GM23338 (cell line): ENCODE data around the gene ZNF627. TPM values are rescaled to one million over a fixed set of nuclear protein-coding genes. Genes with fewer than 3 reads are reported as not detected.

Experiments used
- ATAC-seq: fragments of 200-7000 bp; cut with Tn5 transposase; 3 replicates; pipeline ENCODE4 v1.9.1; 2020
- DNase-seq: peaks from one replicate; pipeline ENCODE4 v3.0.0-alpha.2; 2015; ENCODE audit warnings: low spot score
- H2AFZ ChIP-seq: fragments of 200-600 bp; sonication (generic); 2 replicates; pipeline ENCODE4 v1.8.0; 2016; ENCODE audit warnings: antibody characterized with exemption, mild to moderate bottlenecking, moderate library complexity
- H3F3A ChIP-seq: fragments of 200-600 bp; sonication (generic); replicated peaks from 2 replicates; pipeline ENCODE4 v1.8.0; 2017; ENCODE audit warnings: antibody characterized with exemption, mixed run types, low read depth
- H3K27ac ChIP-seq: fragments of 200-600 bp; sonication (generic); 2 replicates; pipeline ENCODE4 v1.6.1; 2016; ENCODE audit warnings: low read depth
- H3K27me3 ChIP-seq: fragments of 200-600 bp; sonication (generic); 2 replicates; pipeline ENCODE4 v1.8.0; 2016; ENCODE audit warnings: mild to moderate bottlenecking, mixed run types, moderate library complexity; ENCODE audit not compliant: insufficient read depth
- H3K36me3 ChIP-seq: fragments of 200-600 bp; sonication (generic); 2 replicates; pipeline ENCODE4 v1.8.0; 2016; ENCODE audit warnings: mild to moderate bottlenecking; ENCODE audit not compliant: insufficient read depth
- H3K4me1 ChIP-seq: fragments of 200-600 bp; sonication (generic); 2 replicates; pipeline ENCODE4 v1.8.0; 2016; ENCODE audit warnings: mild to moderate bottlenecking, moderate library complexity; ENCODE audit not compliant: insufficient read depth
- H3K4me2 ChIP-seq: fragments of 200-600 bp; sonication (generic); 2 replicates; pipeline ENCODE4 v1.7.1; 2017; ENCODE audit warnings: mixed run types
- H3K4me3 ChIP-seq: fragments of 200-600 bp; sonication (generic); 2 replicates; pipeline ENCODE4 v1.6.1; 2016; ENCODE audit warnings: mixed run types
- H3K79me2 ChIP-seq: fragments of 200-600 bp; sonication (generic); replicated peaks from 2 replicates; pipeline ENCODE4 v1.8.0; 2017; ENCODE audit warnings: mild to moderate bottlenecking; ENCODE audit not compliant: insufficient read depth
- H3K9me2 ChIP-seq: fragments of 200-600 bp; sonication (generic); 2 replicates; pipeline ENCODE4 v1.8.0; 2017; ENCODE audit not compliant: insufficient read depth
- H4K20me1 ChIP-seq: fragments of 200-600 bp; sonication (generic); replicated peaks from 2 replicates; pipeline ENCODE4 v1.8.0; 2017; ENCODE audit warnings: mild to moderate bottlenecking; ENCODE audit not compliant: insufficient read depth
- H3K27ac Mint-ChIP-seq: 2 replicates; pipeline ENCODE4 v1.8.0; 2020; ENCODE audit warnings: inconsistent platforms, mild to moderate bottlenecking, moderate library complexity, mixed read lengths
- H3K27me3 Mint-ChIP-seq: 3 replicates; pipeline ENCODE4 v1.8.0; 2022; ENCODE audit warnings: low read depth, mild to moderate bottlenecking, moderate library complexity, mixed read lengths, inconsistent platforms; ENCODE audit not compliant: insufficient read depth, poor library complexity
- H3K36me3 Mint-ChIP-seq: 3 replicates; pipeline ENCODE4 v1.8.0; 2021; ENCODE audit warnings: low read depth, mild to moderate bottlenecking, inconsistent platforms, moderate library complexity, mixed read lengths
- H3K4me1 Mint-ChIP-seq: 3 replicates; pipeline ENCODE4 v1.8.0; 2020; ENCODE audit warnings: mild to moderate bottlenecking, inconsistent platforms, mixed read lengths
- H3K4me3 Mint-ChIP-seq: 3 replicates; pipeline ENCODE4 v1.8.0; 2021; ENCODE audit warnings: moderate library complexity, mild to moderate bottlenecking, inconsistent platforms, mixed read lengths
- H3K9me3 Mint-ChIP-seq: 3 replicates; pipeline ENCODE4 v1.8.0; 2020; ENCODE audit warnings: moderate library complexity, mild to moderate bottlenecking, inconsistent platforms, mixed read lengths
- CREB1 ChIP-seq: fragments of 250-450 bp; sonication (Bioruptor Pico); IDR thresholded peaks from 2 replicates; pipeline ENCODE4 v1.5.0; 2020; ENCODE audit warnings: low read depth, mild to moderate bottlenecking, moderate library complexity
- ETS1 ChIP-seq: IDR thresholded peaks from 2 replicates; pipeline ENCODE4 v1.6.1; 2016; ENCODE audit warnings: antibody characterized with exemption
- EZH2 ChIP-seq: fragments of 200-600 bp; sonication (generic); IDR thresholded peaks from one replicate; pipeline ENCODE4 v1.8.0; 2017; ENCODE audit warnings: antibody characterized with exemption, mild to moderate bottlenecking, low read depth; ENCODE audit not compliant: unreplicated experiment
- JUNB ChIP-seq: IDR thresholded peaks from one replicate; pipeline ENCODE4 v1.6.1; 2016; ENCODE audit warnings: antibody characterized with exemption; ENCODE audit not compliant: unreplicated experiment
- NANOG ChIP-seq: IDR thresholded peaks from 2 replicates; pipeline ENCODE4 v1.6.1; 2016; ENCODE audit warnings: antibody characterized with exemption, borderline replicate concordance
- ZNF114 ChIP-seq: fragments of 250-450 bp; sonication (Bioruptor Pico); IDR thresholded peaks from 2 replicates; pipeline ENCODE4 v1.5.0; 2020; ENCODE audit warnings: mild to moderate bottlenecking, moderate library complexity
- ZNF331 ChIP-seq: fragments of 250-450 bp; sonication (Bioruptor Pico); IDR thresholded peaks from 2 replicates; pipeline ENCODE4 v1.5.0; 2020; ENCODE audit warnings: low read depth, mild to moderate bottlenecking, moderate library complexity
- polyA plus RNA-seq: library from polyadenylated mRNA; unstranded; fragments of >200 nt; fragmentation: Nextera tagmentation; extraction: Ambion mirVana; gene quantifications from 2 replicates; pipeline ENCODE4 v1.2.1, GENCODE V29; 2016
- total RNA-seq: library from RNA; depleted of rRNA; stranded (reverse); fragments of >200 nt; shearing (Covaris generic); gene quantifications from 2 replicates; pipeline ENCODE4 v1.2.3, GENCODE V29; 2014
- TF ChIP-seq, protein P1 (sequence below): IDR thresholded peaks from one replicate; pipeline ENCODE4 v1.6.1; 2018; ENCODE audit warnings: antibody characterized with exemption; ENCODE audit not compliant: unreplicated experiment
- TF ChIP-seq, protein P2 (sequence below), 2 experiments: fragments of 200-600 bp in 1 of 2; sonication (generic) in 1 of 2; conservative IDR thresholded peaks; 2 replicates each; pipeline versions ENCODE4 v1.5.1 to v1.6.1; 2016 to 2017; ENCODE audit warnings: antibody characterized with exemption in 2 of 2, low read depth in 2 of 2, mild to moderate bottlenecking in 2 of 2, moderate library complexity in 1 of 2

Gene ZNF627
- total and polyA plus RNA-seq, 2 experiments from 2014 or later: 9.0 to 15.4 TPM

GRCh38 chr19:11651062-11651461 is 53.8 kb downstream of the ZNF627 start (continued):
- TF ChIP-seq, protein P1, sequence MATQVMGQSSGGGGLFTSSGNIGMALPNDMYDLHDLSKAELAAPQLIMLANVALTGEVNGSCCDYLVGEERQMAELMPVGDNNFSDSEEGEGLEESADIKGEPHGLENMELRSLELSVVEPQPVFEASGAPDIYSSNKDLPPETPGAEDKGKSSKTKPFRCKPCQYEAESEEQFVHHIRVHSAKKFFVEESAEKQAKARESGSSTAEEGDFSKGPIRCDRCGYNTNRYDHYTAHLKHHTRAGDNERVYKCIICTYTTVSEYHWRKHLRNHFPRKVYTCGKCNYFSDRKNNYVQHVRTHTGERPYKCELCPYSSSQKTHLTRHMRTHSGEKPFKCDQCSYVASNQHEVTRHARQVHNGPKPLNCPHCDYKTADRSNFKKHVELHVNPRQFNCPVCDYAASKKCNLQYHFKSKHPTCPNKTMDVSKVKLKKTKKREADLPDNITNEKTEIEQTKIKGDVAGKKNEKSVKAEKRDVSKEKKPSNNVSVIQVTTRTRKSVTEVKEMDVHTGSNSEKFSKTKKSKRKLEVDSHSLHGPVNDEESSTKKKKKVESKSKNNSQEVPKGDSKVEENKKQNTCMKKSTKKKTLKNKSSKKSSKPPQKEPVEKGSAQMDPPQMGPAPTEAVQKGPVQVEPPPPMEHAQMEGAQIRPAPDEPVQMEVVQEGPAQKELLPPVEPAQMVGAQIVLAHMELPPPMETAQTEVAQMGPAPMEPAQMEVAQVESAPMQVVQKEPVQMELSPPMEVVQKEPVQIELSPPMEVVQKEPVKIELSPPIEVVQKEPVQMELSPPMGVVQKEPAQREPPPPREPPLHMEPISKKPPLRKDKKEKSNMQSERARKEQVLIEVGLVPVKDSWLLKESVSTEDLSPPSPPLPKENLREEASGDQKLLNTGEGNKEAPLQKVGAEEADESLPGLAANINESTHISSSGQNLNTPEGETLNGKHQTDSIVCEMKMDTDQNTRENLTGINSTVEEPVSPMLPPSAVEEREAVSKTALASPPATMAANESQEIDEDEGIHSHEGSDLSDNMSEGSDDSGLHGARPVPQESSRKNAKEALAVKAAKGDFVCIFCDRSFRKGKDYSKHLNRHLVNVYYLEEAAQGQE: no peak
- no peak for TF ChIP-seq JUNB
- no peak for TF ChIP-seq EZH2
- no peak for TF ChIP-seq ZNF114 (CRISPR knock-in tag)
- no peak for TF ChIP-seq ZNF331 (CRISPR knock-in tag)
- no peak for TF ChIP-seq NANOG
- TF ChIP-seq CREB1 (CRISPR knock-in tag): no peak
- TF ChIP-seq ETS1: no peak

DNA sequence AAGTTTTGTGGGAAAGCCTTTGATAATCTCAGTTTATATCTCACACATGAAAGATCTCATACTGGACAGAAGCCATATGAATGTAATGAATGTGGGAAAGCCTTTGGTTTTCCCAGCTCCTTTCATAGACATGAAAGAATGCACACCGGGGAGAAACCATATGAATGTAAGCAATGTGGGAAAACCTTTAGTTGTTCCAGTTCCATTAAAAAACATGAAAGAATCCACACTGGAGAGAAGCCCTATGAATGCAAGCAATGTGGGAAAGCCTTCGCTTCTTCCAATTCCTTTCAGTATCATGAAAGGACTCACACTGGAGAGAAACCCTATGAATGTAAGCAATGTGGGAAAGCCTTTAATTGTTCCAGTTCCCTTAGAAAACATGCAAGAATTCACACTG is 54.8 kb downstream of the ZNF627 start:
- Mint-ChIP-seq H3K4me3 (no peak overlapping the region), H3K9me3 (peaks cover 81% of the 10 kb centered on the region), H3K4me1 (no peaks in the 10 kb centered on the region), H3K27me3 (peaks cover 1% of the 10 kb centered on the region), H3K36me3 (peaks cover 88% of the 10 kb centered on the region), H3K27ac (no peak overlapping the region)
- no peaks in the 10 kb centered on the region for H3K79me2 ChIP-seq
- no peaks in the 10 kb centered on the region for H3K4me1 ChIP-seq
- H3K27me3 ChIP-seq: no peaks in the 10 kb centered on the region
- DNase-seq (peak; percentile 11), ATAC-seq (no peak)
- H3K4me2 ChIP-seq: no peak overlapping the region
- no peak overlapping the region for H2AFZ ChIP-seq
- no peaks in the 10 kb centered on the region for H3K9me2 ChIP-seq
- H3K27ac ChIP-seq: no peak overlapping the region
- no peak overlapping the region for H3K4me3 ChIP-seq
- H3F3A ChIP-seq: no peaks in the 10 kb centered on the region
- peaks cover 38% of the 10 kb centered on the region for H3K36me3 ChIP-seq
- H4K20me1 ChIP-seq: no peaks in the 10 kb centered on the region
- TF ChIP-seq CREB1 (CRISPR knock-in tag): no peak
- TF ChIP-seq EZH2: no peak
- no peak for TF ChIP-seq NANOG
- TF ChIP-seq, protein P2, sequence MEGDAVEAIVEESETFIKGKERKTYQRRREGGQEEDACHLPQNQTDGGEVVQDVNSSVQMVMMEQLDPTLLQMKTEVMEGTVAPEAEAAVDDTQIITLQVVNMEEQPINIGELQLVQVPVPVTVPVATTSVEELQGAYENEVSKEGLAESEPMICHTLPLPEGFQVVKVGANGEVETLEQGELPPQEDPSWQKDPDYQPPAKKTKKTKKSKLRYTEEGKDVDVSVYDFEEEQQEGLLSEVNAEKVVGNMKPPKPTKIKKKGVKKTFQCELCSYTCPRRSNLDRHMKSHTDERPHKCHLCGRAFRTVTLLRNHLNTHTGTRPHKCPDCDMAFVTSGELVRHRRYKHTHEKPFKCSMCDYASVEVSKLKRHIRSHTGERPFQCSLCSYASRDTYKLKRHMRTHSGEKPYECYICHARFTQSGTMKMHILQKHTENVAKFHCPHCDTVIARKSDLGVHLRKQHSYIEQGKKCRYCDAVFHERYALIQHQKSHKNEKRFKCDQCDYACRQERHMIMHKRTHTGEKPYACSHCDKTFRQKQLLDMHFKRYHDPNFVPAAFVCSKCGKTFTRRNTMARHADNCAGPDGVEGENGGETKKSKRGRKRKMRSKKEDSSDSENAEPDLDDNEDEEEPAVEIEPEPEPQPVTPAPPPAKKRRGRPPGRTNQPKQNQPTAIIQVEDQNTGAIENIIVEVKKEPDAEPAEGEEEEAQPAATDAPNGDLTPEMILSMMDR (conservative IDR thresholded peaks at IDR 0.05; ENCODE audit: low read depth in 2 of 2): no peak
- TF ChIP-seq, protein P1: no peak
